Thymus (tissue), 11 donors: ENCODE data around the gene MRPL54. TPM values are rescaled to one million over a fixed set of nuclear protein-coding genes. Genes with fewer than 3 reads are reported as not detected.

Experiments used
- DNase-seq, 9 donors: peaks; one replicate each; pipeline ENCODE4 v3.0.0-alpha.2; 2013; ENCODE audit warnings: low spot score in 9 of 9, low read depth in 6 of 9, missing footprints in 1 of 9
- H3K27ac ChIP-seq, 2 donors: one replicate each; pipeline ENCODE4 v1.5.1; 2013; ENCODE audit warnings: control low read depth in 1 of 2, low read depth in 1 of 2, low read length in 1 of 2, mild to moderate bottlenecking in 1 of 2, moderate library complexity in 1 of 2
- H3K27me3 ChIP-seq, 2 donors: one replicate each; pipeline ENCODE4 v1.5.1; 2013; ENCODE audit warnings: low read length in 1 of 2; ENCODE audit not compliant: control insufficient read depth in 2 of 2, insufficient read depth in 1 of 2
- H3K36me3 ChIP-seq, 2 donors: one replicate each; pipeline ENCODE4 v1.5.1; 2013; ENCODE audit warnings: low read length in 1 of 2, mild to moderate bottlenecking in 1 of 2, moderate library complexity in 1 of 2; ENCODE audit not compliant: control insufficient read depth in 2 of 2, insufficient read depth in 2 of 2
- H3K4me1 ChIP-seq, 2 donors: one replicate each; pipeline ENCODE4 v1.5.1; 2013; ENCODE audit warnings: low read length in 2 of 2; ENCODE audit not compliant: control insufficient read depth in 2 of 2, insufficient read depth in 2 of 2
- H3K4me3 ChIP-seq, 2 donors: one replicate each; pipeline ENCODE4 v1.5.1; 2013; ENCODE audit warnings: low read length in 2 of 2, control low read depth in 1 of 2, mild to moderate bottlenecking in 1 of 2
- H3K9me3 ChIP-seq, 2 donors: one replicate each; pipeline ENCODE4 v1.5.1; 2013; ENCODE audit warnings: low read length in 1 of 2, mild to moderate bottlenecking in 1 of 2; ENCODE audit not compliant: control insufficient read depth in 2 of 2, insufficient read depth in 1 of 2
- WGBS: extraction: QIAGEN DNeasy Blood & Tissue Kit; methylation state at CpG from one replicate; pipeline ENCODE4 v1.1.7; 2013; 5-methylcytosine and 5-hydroxymethylcytosine counted together
- polyA plus RNA-seq: library from polyadenylated mRNA; stranded (reverse); fragments of 200-250 nt; gene quantifications from one replicate; pipeline ENCODE4 v1.2.3, GENCODE V29; 2013
- total RNA-seq: library from RNA; stranded (reverse); fragments of 120-200 nt; gene quantifications from one replicate; pipeline ENCODE4 v1.2.4, GENCODE V29; 2013
- donor health status: healthy.

Gene MRPL54
- total and polyA plus RNA-seq, 2 donors, result 95.9 to 138 TPM

DNA sequence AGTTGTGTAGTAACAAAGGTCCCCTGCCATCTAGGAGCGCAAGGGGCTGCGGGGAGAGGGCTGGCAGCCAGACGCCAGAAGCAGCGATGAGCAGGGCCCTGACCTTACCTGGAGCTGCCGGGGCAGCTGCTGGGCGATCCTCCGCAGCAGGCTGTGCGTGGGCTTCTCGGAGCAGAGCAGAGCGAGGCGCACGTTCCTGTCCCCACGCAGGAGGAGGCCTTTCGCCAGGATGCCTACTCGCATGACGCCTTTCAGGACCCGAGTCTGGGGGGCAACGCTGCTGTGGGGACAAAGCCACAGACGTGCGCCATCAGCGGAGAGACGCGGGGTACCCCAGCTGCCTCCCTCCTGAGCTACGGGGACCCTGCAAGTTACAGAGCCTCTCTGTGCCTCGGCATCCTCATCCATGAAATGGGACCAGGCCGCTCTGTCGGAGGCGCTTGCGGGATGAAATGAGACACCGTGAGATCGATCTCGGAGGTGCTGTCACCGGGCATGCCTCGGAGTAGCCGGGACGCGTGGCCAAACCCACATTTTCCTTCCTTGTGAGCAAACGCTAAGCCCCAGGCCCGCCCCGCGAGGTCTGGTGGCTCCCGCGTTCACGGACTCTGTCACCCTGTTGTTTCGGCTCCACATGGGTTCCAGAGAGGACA, 54.2 kb downstream of the MRPL54 start:
- H3K4me3 ChIP-seq, result no peak overlapping the region
- H3K27me3 ChIP-seq, result peaks cover 0 to 2% of the 10 kb centered on the region in 2 donors
- H3K9me3 ChIP-seq, result peaks cover 0 to 1% of the 10 kb centered on the region in 2 donors
- peaks cover 13 to 44% of the 10 kb centered on the region in 2 donors for H3K4me1 ChIP-seq
- H3K36me3 ChIP-seq, result no peaks in the 10 kb centered on the region
- 97% methylated on average over 45 of the region's 45 CpGs for WGBS
- H3K27ac ChIP-seq, result no peak overlapping the region
- DNase-seq, result no peak

Other genes starting within 250 kb of the MRPL54 start
- 0.61 TPM for gene TEKTIP1, start 223.5 kb upstream of the MRPL54 start, total RNA-seq
- gene TEKTIP1, start 223.5 kb upstream of the MRPL54 start, polyA plus RNA-seq, result 4.9 TPM
- 47.5 TPM for gene MFSD12, start 205.1 kb upstream of the MRPL54 start, total RNA-seq
- gene MFSD12, start 205.1 kb upstream of the MRPL54 start, polyA plus RNA-seq, result 76.0 TPM
- 116 TPM for gene HMG20B, start 189.7 kb upstream of the MRPL54 start, total RNA-seq
- 111 TPM for gene HMG20B, start 189.7 kb upstream of the MRPL54 start, polyA plus RNA-seq
- 0.52 TPM for gene GIPC3, start 177.2 kb upstream of the MRPL54 start, total RNA-seq
- gene GIPC3, start 177.2 kb upstream of the MRPL54 start, polyA plus RNA-seq, result 0.91 TPM
- gene TBXA2R, start 155.8 kb upstream of the MRPL54 start, total RNA-seq, result 0.28 TPM
- 1.2 TPM for gene TBXA2R, start 155.8 kb upstream of the MRPL54 start, polyA plus RNA-seq
- 24.4 TPM for gene CACTIN, start 135.9 kb upstream of the MRPL54 start, total RNA-seq
- gene CACTIN, start 135.9 kb upstream of the MRPL54 start, polyA plus RNA-seq, result 20.4 TPM
- 3.4 TPM for gene PIP5K1C, start 62.2 kb upstream of the MRPL54 start, total RNA-seq
- gene PIP5K1C, start 62.2 kb upstream of the MRPL54 start, polyA plus RNA-seq, result 14.0 TPM
- 1.4 TPM for gene TJP3, start 54.3 kb upstream of the MRPL54 start, total RNA-seq
- 3.3 TPM for gene TJP3, start 54.3 kb upstream of the MRPL54 start, polyA plus RNA-seq
- gene APBA3, start 990 bp upstream of the MRPL54 start, total RNA-seq, result 23.7 TPM
- 26.1 TPM for gene APBA3, start 990 bp upstream of the MRPL54 start, polyA plus RNA-seq
- 0.09 TPM for gene RAX2, start 9.5 kb downstream of the MRPL54 start, total RNA-seq
- gene RAX2, start 9.5 kb downstream of the MRPL54 start, polyA plus RNA-seq, result 0.07 TPM
- gene MATK, start 23.7 kb downstream of the MRPL54 start, total RNA-seq, result 12.0 TPM
- 16.2 TPM for gene MATK, start 23.7 kb downstream of the MRPL54 start, polyA plus RNA-seq
- gene ZFR2, start 106.4 kb downstream of the MRPL54 start, total RNA-seq, result 0.33 TPM
- gene ZFR2, start 106.4 kb downstream of the MRPL54 start, polyA plus RNA-seq, result 0.32 TPM
- gene ATCAY, start 118.0 kb downstream of the MRPL54 start, total RNA-seq, result 0.09 TPM
- gene ATCAY, start 118.0 kb downstream of the MRPL54 start, polyA plus RNA-seq, result 0.09 TPM
- 0.14 TPM for gene NMRK2, start 170.4 kb downstream of the MRPL54 start, total RNA-seq
- gene NMRK2, start 170.4 kb downstream of the MRPL54 start, polyA plus RNA-seq, result 1.1 TPM
- gene DAPK3, start 208.4 kb downstream of the MRPL54 start, total RNA-seq, result 21.2 TPM
- gene DAPK3, start 208.4 kb downstream of the MRPL54 start, polyA plus RNA-seq, result 50.7 TPM
- gene EEF2, start 222.8 kb downstream of the MRPL54 start, total RNA-seq, result 1,612 TPM
- 815 TPM for gene EEF2, start 222.8 kb downstream of the MRPL54 start, polyA plus RNA-seq
- gene PIAS4, start 245.1 kb downstream of the MRPL54 start, total RNA-seq, result 13.4 TPM
- 10.8 TPM for gene PIAS4, start 245.1 kb downstream of the MRPL54 start, polyA plus RNA-seq